ENCODE data around the gene FAM120C.

The FAM120C gene

GRCh38 chrX:54182864-54183613, at the start of gene FAM120C:
TSS of gene FAM120C (minus strand) at chrX:54183254. CDS start at chrX:54183198, 56 bp downstream.
- DNase-seq (ENCODE audit: low read depth), result peak; percentile 35

- DNase-seq (ENCODE audit: low read depth), result no peak
Measured at GRCh38 chrX:54230435-54231148, 47.5 kb upstream of the FAM120C start.

GRCh38 chrX:54223581-54223980, 40.5 kb upstream of the FAM120C start:
- DNase-seq (ENCODE audit: low read depth), result no peak

GRCh38 chrX:54213603-54214002, 30.5 kb upstream of the FAM120C start:
- no peak for DNase-seq (ENCODE audit: low read depth)

- no peak for DNase-seq (ENCODE audit: low read depth)
Measured at GRCh38 chrX:54208531-54208930, 25.5 kb upstream of the FAM120C start.

- DNase-seq (ENCODE audit: low read depth), result no peak
Measured at GRCh38 chrX:54198262-54198661, 15.2 kb upstream of the FAM120C start.

GRCh38 chrX:54194982-54195588, 12.0 kb upstream of the FAM120C start:
- no peak for DNase-seq (ENCODE audit: low read depth)

GRCh38 chrX:54193085-54193821, 10.2 kb upstream of the FAM120C start:
- DNase-seq (ENCODE audit: low read depth), result no peak

- no peak for DNase-seq (ENCODE audit: low read depth)
Measured at GRCh38 chrX:54184474-54184873, 1.4 kb upstream of the FAM120C start.

GRCh38 chrX:54182194-54182863, 725 bp downstream of the FAM120C start:
- DNase-seq (ENCODE audit: low read depth), result peak; percentile 48

- DNase-seq (ENCODE audit: low read depth), result no peak
Measured at GRCh38 chrX:54181202-54181953, 1.7 kb downstream of the FAM120C start.

GRCh38 chrX:54180403-54180802, 2.7 kb downstream of the FAM120C start:
- DNase-seq (ENCODE audit: low read depth), result no peak

GRCh38 chrX:54178100-54178940, 4.7 kb downstream of the FAM120C start:
- DNase-seq (ENCODE audit: low read depth), result no peak

- DNase-seq (ENCODE audit: low read depth), result no peak
Measured at GRCh38 chrX:54177306-54177705, 5.7 kb downstream of the FAM120C start.

- DNase-seq (ENCODE audit: low read depth), result no peak
Measured at GRCh38 chrX:54173791-54174190, 9.3 kb downstream of the FAM120C start.

GRCh38 chrX:54172455-54172854, 10.6 kb downstream of the FAM120C start:
- DNase-seq (ENCODE audit: low read depth), result no peak

GRCh38 chrX:54171527-54172250, 11.4 kb downstream of the FAM120C start:
- DNase-seq (ENCODE audit: low read depth), result no peak

- no peak for DNase-seq (ENCODE audit: low read depth)
Measured at GRCh38 chrX:54171091-54171490, 12.0 kb downstream of the FAM120C start.

- no peak for DNase-seq (ENCODE audit: low read depth)
Measured at GRCh38 chrX:54166915-54167314, 16.1 kb downstream of the FAM120C start.

All from activated T-helper 1 cell treated with Interleukin-2 at 50 U/mL for 16 hours (primary cell).